Adrenal gland (tissue), 12 donors: Measurements from ENCODE around the gene HMBS. TPM values are rescaled to one million over a fixed set of nuclear protein-coding genes. Genes with fewer than 3 reads are reported as not detected.

Experiments used
- DNase-seq, 7 donors: peaks; one replicate each; pipeline ENCODE4 v3.0.0-alpha.2; 2019 to 2020
- H3K27ac ChIP-seq, 5 donors: fragments of 200-600 bp; sonication (generic) in 4 of 5; 1 replicate in 3 of 5; 2 replicates in 2 of 5; pipeline versions ENCODE4 v1.5.1 to v1.8.0; 2016 to 2020; ENCODE audit warnings: mild to moderate bottlenecking in 1 of 5
- H3K27me3 ChIP-seq: fragments of 200-600 bp; 2 replicates; pipeline ENCODE4 v1.8.0; 2021
- H3K36me3 ChIP-seq, 2 donors: fragments of 200-600 bp; replicated peaks in 1 of 2; 1 replicate in 1 of 2; 2 replicates in 1 of 2; pipeline versions ENCODE4 v1.5.1 to v1.8.0; 2018 to 2022
- H3K4me1 ChIP-seq, 2 donors: fragments of 200-600 bp; replicated peaks in 1 of 2; 1 replicate in 1 of 2; 2 replicates in 1 of 2; pipeline versions ENCODE4 v1.5.1 to v1.8.0; 2018 to 2021
- H3K4me3 ChIP-seq, 4 donors: fragments of 200-600 bp; sonication (generic) in 3 of 4; one replicate each; pipeline ENCODE4 v1.5.1; 2016 to 2018
- H3K9me3 ChIP-seq, 3 donors: fragments of 200-600 bp; sonication (generic) in 1 of 3; replicated peaks in 1 of 3; 1 replicate in 2 of 3; 2 replicates in 1 of 3; pipeline versions ENCODE4 v1.5.1 to v1.8.0; 2016 to 2021
- POLR2A ChIP-seq, 2 donors: fragments of 450-650 bp; IDR thresholded peaks; one replicate each; pipeline ENCODE4 v1.6.1; 2017; ENCODE audit warnings: antibody characterized with exemption in 2 of 2, mild to moderate bottlenecking in 2 of 2, moderate library complexity in 1 of 2
- WGBS, 4 donors: extraction: QIAGEN DNeasy Blood & Tissue Kit in 2 of 4; methylation state at CpG; one replicate each; pipeline versions ENCODE4 v1.1.5 to v1.1.7; 2013 to 2017; 5-methylcytosine and 5-hydroxymethylcytosine counted together
- intact Hi-C, 2 donors: fragments of 100-400 bp; cut with DNase I; formaldehyde crosslinking; loops; one replicate each; pipeline versions ENCODE4 v1.14.1 to v1.15.0; 2022 to 2023
- polyA plus RNA-seq, 3 donors: library from polyadenylated mRNA; stranded (reverse); fragments of 200-250 nt in 2 of 3; fragments of 350-450 nt in 1 of 3; fragmentation: Illumina TruSeq in 1 of 3; extraction: RNeasy Lipid Tissue Mini Kit (QIAGEN cat#74804) in 1 of 3; gene quantifications; one replicate each; pipeline ENCODE4 v1.2.3, GENCODE V29; 2013 to 2014
- total RNA-seq, 9 donors: library from RNA; depleted of rRNA in 4 of 9; stranded (reverse); fragments of >200 nt in 4 of 9; fragments of 120-200 nt in 1 of 9; fragmentation: NEBNext Ultra II Directional in 1 of 9; extraction: Animal tissue kit (Norgen Biotek cat#: 25700) in 1 of 9; gene quantifications; one replicate each; pipeline versions ENCODE4 v1.1.0 to v1.2.4, GENCODE V29; 2013 to 2023
- TF ChIP-seq, protein P1 (sequence below), 6 experiments: fragments of 450-650 bp in 4 of 6; fragments of 200-600 bp in 2 of 6; sonication (generic) in 1 of 6; IDR thresholded peaks; 1 replicate in 5 of 6; 2 replicates in 1 of 6; pipeline versions ENCODE4 v1.5.1 to v1.8.0; 2016 to 2021; ENCODE audit warnings: antibody characterized with exemption in 6 of 6, mild to moderate bottlenecking in 2 of 6, moderate library complexity in 1 of 6
- donor health status: healthy with polysubstance abuse.
- donor health status: Bipolar disorder and iron deficiency.
- donor health status: DM: yes; HTN: yes; CAD: no.
- donor health status: DM: no; HTN: no; CAD: no.
- donor health status: DM: no; HTN: no; CAD: no.
- donor health status: DM: yes; HTN: yes; CAD: no.

HMBS gene
- total and polyA plus RNA-seq, 12 donors: 10.9 to 37.2 (median 29.5) TPM

DNA sequence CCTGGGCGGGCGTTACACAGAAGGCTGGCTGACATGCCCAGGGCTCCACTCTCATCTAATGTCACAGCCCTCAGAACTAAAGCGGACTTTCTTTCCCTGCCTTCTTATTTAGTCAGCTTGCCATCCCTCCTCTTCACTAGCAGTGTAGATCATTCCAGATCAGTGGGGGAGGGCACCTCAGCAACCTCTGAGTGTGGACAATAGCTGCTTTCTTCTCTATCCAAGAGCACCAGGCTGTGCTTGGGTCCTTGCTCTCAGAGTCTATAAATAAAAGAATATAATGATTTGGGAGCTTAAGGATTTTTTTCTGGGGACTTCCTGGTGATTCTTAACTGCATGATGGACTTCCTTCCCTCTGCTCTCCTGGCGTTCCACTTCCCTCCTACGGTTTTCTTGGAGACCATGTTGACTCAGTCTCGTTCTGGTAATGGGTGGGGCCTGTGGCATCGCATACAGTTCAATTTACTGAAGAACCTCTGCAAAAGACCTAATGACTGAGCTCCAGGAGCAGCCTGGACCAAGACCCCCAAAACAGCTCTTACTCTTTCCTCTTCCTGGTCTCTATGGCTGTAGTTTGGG lies 2.9 kb upstream of the HMBS start:
- no peaks in the 10 kb centered on the region for H3K27me3 ChIP-seq
- TF ChIP-seq POLR2A (IDR thresholded peaks at IDR 0.05): no peak
- TF ChIP-seq, protein P1, sequence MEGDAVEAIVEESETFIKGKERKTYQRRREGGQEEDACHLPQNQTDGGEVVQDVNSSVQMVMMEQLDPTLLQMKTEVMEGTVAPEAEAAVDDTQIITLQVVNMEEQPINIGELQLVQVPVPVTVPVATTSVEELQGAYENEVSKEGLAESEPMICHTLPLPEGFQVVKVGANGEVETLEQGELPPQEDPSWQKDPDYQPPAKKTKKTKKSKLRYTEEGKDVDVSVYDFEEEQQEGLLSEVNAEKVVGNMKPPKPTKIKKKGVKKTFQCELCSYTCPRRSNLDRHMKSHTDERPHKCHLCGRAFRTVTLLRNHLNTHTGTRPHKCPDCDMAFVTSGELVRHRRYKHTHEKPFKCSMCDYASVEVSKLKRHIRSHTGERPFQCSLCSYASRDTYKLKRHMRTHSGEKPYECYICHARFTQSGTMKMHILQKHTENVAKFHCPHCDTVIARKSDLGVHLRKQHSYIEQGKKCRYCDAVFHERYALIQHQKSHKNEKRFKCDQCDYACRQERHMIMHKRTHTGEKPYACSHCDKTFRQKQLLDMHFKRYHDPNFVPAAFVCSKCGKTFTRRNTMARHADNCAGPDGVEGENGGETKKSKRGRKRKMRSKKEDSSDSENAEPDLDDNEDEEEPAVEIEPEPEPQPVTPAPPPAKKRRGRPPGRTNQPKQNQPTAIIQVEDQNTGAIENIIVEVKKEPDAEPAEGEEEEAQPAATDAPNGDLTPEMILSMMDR (IDR thresholded peaks at IDR 0.05): no peak
- intact Hi-C loops: no loop called here
- WGBS, 4 donors: 74 to 75% (median 75%) methylated on average over 7 of the region's 7 CpGs
- H3K36me3 ChIP-seq: peaks cover 0 to 59% of the 10 kb centered on the region in 2 donors
- no peak overlapping the region for H3K4me3 ChIP-seq
- H3K9me3 ChIP-seq: no peaks in the 10 kb centered on the region
- DNase-seq: no peak
- peaks cover 6 to 14% of the 10 kb centered on the region in 2 donors for H3K4me1 ChIP-seq
- no peak overlapping the region for H3K27ac ChIP-seq

DNA sequence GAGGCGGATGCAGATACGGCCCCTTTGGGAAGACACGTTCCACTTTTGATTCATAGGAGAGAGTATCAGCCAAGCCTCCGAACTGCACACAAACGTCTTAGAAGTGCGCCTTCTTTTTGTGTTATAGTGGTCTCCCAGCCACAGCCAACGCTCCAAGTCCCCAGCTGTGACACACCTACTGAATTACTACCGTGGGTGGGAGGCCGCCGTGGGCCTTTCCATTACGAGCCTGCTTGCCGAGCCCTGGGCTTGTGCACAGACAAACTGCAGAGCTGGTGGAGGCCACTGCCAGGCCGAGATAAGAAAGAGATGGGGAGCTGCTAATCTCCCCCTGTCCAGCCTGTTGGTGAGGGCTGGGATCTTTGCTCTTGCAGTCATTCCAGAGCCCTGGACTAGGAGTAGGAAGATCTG lies 761 bp downstream of the HMBS start:
- peak overlapping the region; percentile 20 to 98 (median 84) for H3K27ac ChIP-seq
- no peaks in the 10 kb centered on the region for H3K27me3 ChIP-seq
- H3K4me1 ChIP-seq: peaks cover 6 to 14% of the 10 kb centered on the region in 2 donors
- no peak for TF ChIP-seq POLR2A (IDR thresholded peaks at IDR 0.05)
- TF ChIP-seq, protein P1 (IDR thresholded peaks at IDR 0.05): no peak
- peak overlapping the region in 3 of 4 donors; percentile 75 to 84 (median 76) for H3K4me3 ChIP-seq
- WGBS, 4 donors: 0 to 2% (median 1%) methylated on average over 9 to 13 of the region's 13 CpGs
- peaks cover 0 to 22% of the 10 kb centered on the region in 2 donors for H3K36me3 ChIP-seq
- intact Hi-C loops: no loop called here
- DNase-seq: peak in 1 of 7 donors; percentile 32
- H3K9me3 ChIP-seq: no peaks in the 10 kb centered on the region

DNA sequence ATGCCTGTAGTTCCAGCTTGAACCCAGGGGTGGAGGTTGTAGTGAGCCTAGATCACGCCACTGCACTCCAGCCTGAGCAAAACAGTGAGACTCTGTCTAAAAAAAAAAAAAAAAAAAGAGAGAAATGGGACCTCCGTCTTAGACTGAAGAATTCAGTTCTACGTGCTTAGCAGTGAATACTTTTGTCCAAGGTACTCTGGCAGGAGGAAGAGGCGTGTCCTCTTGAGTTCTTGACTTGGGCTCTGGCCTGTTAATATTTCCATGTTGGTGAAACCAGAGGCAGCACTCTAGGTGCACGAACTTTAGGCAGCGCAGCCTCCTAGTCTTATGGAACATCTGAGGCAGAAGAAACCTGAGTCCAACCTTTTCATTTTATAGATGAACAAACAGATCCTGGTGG lies 2.4 kb downstream of the HMBS start:
- H3K27ac ChIP-seq: no peak overlapping the region
- no peaks in the 10 kb centered on the region for H3K27me3 ChIP-seq
- 79 to 90% (median 90%) methylated on average over 6 of the region's 6 CpGs for WGBS, 4 donors
- H3K36me3 ChIP-seq: peaks cover 0 to 6% of the 10 kb centered on the region in 2 donors
- no peak for TF ChIP-seq POLR2A (IDR thresholded peaks at IDR 0.05)
- TF ChIP-seq, protein P1 (IDR thresholded peaks at IDR 0.05): no peak
- H3K4me1 ChIP-seq: peaks cover 6 to 14% of the 10 kb centered on the region in 2 donors
- no peak for DNase-seq
- intact Hi-C loops: no loop called here
- H3K4me3 ChIP-seq: no peak overlapping the region
- H3K9me3 ChIP-seq: no peaks in the 10 kb centered on the region

DNA sequence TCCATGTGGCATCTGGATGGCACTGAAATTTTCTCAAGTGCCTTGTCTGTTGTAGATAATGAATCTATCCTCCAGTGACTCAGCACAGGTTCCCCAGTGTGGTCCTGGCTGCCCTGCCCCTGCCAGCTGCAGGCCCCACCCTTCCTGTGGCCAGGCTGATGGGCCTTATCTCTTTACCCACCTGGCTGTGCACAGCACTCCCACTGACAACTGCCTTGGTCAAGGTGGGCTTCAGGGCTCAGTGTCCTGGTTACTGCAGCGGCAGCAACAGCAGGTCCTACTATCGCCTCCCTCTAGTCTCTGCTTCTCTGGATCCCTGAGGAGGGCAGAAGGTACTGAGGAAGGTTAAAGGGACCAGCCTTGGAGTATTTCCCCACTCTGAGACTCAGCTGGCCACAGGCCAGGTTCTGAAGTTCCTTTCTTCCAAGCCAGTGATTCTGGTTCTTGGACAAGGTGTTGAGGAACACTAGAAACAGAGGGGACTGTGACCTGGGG lies 3.1 kb downstream of the HMBS start:
- no peak overlapping the region for H3K4me3 ChIP-seq
- H3K36me3 ChIP-seq: peaks cover 0 to 5% of the 10 kb centered on the region in 2 donors
- 88 to 100% (median 94%) methylated on average over 2 of the region's 2 CpGs for WGBS, 4 donors
- intact Hi-C loops: no loop called here
- no peak overlapping the region for H3K27ac ChIP-seq
- peaks cover 6 to 15% of the 10 kb centered on the region in 2 donors for H3K4me1 ChIP-seq
- DNase-seq: no peak
- H3K27me3 ChIP-seq: no peaks in the 10 kb centered on the region
- H3K9me3 ChIP-seq: no peaks in the 10 kb centered on the region
- TF ChIP-seq POLR2A (IDR thresholded peaks at IDR 0.05): no peak
- TF ChIP-seq, protein P1 (IDR thresholded peaks at IDR 0.05): no peak
